Stimulated activated CD8-positive, alpha-beta memory T cell treated with anti-CD3 and anti-CD28 coated beads, Interleukin-4, amount 100 ng/mL, for 1 hour (primary cell): ENCODE measurements around the gene ANKRD55.

ENCODE experiments used
- DNase-seq, 2 donors: peaks; one replicate each; pipeline ENCODE4 v3.0.0-alpha.2; 2020; ENCODE audit warnings: low read depth in 2 of 2, low spot score in 1 of 2

ANKRD55 gene

DNA sequence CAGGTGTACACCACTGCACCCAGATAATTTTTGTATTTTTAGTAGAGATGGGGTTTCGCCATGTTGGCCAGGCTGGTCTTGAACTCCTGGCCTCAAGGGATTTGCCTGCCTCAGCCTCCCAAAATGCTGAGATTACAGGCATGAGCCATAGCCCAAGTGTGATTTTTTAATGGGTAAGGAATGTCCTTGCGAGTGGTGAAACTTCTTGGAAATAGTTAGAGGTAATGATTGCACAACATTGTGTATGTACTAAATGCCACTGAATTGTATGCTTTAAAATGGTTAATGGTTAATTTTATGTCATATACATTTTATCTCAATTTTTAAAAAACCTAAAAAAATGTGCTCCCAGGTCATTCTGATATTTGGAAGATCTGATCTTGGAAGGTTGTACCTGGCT, 178.5 kb downstream of the ANKRD55 start:
- no peak for DNase-seq

DNA sequence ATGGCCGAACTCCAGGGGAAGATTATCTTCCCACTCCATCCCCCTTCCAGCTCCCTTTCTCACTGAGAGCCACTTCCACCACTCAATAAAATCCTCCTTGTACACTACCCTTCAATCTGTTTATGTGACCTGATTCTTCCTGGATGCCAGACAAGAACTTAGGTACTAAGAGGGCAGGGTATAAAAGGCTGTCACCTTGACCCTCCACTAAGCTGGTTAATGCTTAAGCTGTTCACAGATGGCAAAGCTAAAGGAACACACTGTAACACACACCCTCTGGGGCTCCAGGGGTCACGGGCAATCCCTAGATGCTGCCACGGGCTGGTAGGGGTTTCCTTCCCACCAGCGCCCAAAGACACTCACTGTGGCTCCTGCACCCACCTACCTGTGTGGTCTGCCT, 179.8 kb downstream of the ANKRD55 start:
- DNase-seq: no peak

DNA sequence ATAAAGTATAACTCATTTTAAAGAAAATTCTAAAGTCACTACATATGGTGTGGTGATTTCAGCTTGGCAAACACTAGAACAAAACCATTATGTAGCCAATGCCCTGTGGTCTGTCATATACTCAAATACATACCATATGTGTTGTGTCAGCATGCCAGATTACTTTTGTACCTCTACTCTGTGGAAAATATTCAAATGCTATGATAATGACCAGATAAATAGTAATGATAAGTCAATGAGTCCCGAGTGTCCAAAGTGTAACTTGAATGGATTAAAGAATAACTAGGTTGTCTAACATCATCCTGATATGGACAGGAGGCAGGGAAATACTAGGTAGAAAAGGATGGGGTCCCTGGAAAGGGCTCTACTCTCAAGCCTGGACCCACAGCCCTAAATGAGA, 180.4 kb downstream of the ANKRD55 start:
- DNase-seq: no peak

DNA sequence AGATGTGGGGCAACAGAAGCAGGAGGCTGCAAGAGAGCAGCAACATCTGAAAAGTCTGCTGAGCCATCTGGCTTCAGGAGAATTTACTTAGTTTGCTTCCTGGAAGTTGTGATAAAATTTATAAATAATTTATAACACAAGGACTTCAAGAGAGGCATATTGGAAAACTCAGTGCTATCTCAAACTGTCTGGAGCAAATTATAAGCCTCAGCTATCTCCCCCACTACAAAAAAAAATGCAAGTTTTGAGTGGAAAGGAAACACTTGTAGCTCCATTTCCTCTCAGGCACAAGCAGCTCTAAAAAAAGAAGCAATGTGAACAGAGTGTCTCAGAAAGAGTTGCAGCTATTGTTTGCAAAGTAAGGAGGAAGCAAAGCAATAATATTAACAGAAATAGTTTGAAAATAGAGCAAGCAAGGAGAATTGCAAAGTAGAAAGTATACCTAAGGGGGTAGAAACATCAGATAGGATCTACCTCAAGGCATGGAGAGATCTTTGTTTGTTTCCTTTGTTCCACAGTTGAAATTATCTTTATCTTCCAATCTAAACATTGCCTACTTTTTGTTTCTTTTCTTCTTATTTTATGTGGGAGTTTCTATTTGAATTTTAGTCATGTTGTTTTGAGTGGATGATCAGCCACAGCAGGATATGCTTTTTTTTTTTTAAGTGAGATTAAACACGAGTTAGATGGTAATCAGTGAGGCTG, 182.4 kb downstream of the ANKRD55 start:
- no peak for DNase-seq
